SK-N-SH treated with all-trans-retinoic acid at 6 μM for 48 hours (cell line): Measurements from ENCODE around the gene SLC9A7.
A peak's percentile ranks its signal among the peaks of the same experiment; 100 is the strongest.

Source experiments
- ATAC-seq: fragments of 200-7000 bp; cut with Tn5 transposase; 3 replicates; pipeline ENCODE4 v1.9.1; 2020; ENCODE audit warnings: mild to moderate bottlenecking, moderate library complexity
- ARNTL ChIP-seq: fragments of 450-650 bp; formaldehyde crosslinking; IDR thresholded peaks from 2 replicates; pipeline ENCODE4 v1.5.0; 2020; ENCODE audit warnings: low read depth, mild to moderate bottlenecking, moderate library complexity, borderline replicate concordance
- BACH2 ChIP-seq: fragments of 250-450 bp; sonication (Bioruptor Pico); IDR thresholded peaks from 2 replicates; pipeline ENCODE4 v1.9.0; 2021; ENCODE audit warnings: mild to moderate bottlenecking, borderline replicate concordance
- CSDC2 ChIP-seq: fragments of 250-450 bp; sonication (Bioruptor Pico); IDR thresholded peaks from 2 replicates; pipeline ENCODE4 v1.5.0; 2020; ENCODE audit warnings: mild to moderate bottlenecking, moderate library complexity
- ESRRG ChIP-seq: fragments of 250-450 bp; sonication (Bioruptor Pico); IDR thresholded peaks from 2 replicates; pipeline ENCODE4 v1.6.1; 2021; ENCODE audit warnings: mild to moderate bottlenecking
- ISL1 ChIP-seq: fragments of 250-450 bp; sonication (Bioruptor Pico); IDR thresholded peaks from 2 replicates; pipeline ENCODE4 v2.1.2; 2022; ENCODE audit warnings: mild to moderate bottlenecking, moderate library complexity
- OSR1 ChIP-seq: fragments of 250-450 bp; sonication (Bioruptor Pico); IDR thresholded peaks from 2 replicates; pipeline ENCODE4 v1.8.0; 2022; ENCODE audit warnings: moderate library complexity, mild to moderate bottlenecking, inconsistent platforms
- PPARA ChIP-seq: fragments of 250-450 bp; sonication (Bioruptor Pico); IDR thresholded peaks from 2 replicates; pipeline ENCODE4 v1.5.0; 2020; ENCODE audit warnings: mild to moderate bottlenecking, borderline replicate concordance
- RARB ChIP-seq: fragments of 250-450 bp; sonication (Bioruptor Pico); IDR thresholded peaks from 2 replicates; pipeline ENCODE4 v1.8.0; 2021; ENCODE audit warnings: mild to moderate bottlenecking, moderate library complexity
- SNAI2 ChIP-seq: fragments of 250-450 bp; sonication (Bioruptor Pico); IDR thresholded peaks from 2 replicates; pipeline ENCODE4 v1.5.0; 2020; ENCODE audit warnings: mild to moderate bottlenecking, moderate library complexity
- TCF4 ChIP-seq: fragments of 250-450 bp; sonication (Bioruptor Pico); IDR thresholded peaks from 2 replicates; pipeline ENCODE4 v1.8.0; 2021; ENCODE audit warnings: mild to moderate bottlenecking, moderate library complexity, borderline replicate concordance
- TSHZ2 ChIP-seq: fragments of 250-450 bp; sonication (Bioruptor Pico); IDR thresholded peaks from 2 replicates; pipeline ENCODE4 v1.5.0; 2020; ENCODE audit warnings: mild to moderate bottlenecking, moderate library complexity
- ZFP3 ChIP-seq: fragments of 250-450 bp; sonication (Bioruptor Pico); IDR thresholded peaks from 2 replicates; pipeline ENCODE4 v1.5.0; 2020; ENCODE audit warnings: mild to moderate bottlenecking, moderate library complexity
- ZFP30 ChIP-seq: fragments of 450-650 bp; formaldehyde crosslinking; IDR thresholded peaks from 2 replicates; pipeline ENCODE4 v1.5.0; 2022; ENCODE audit warnings: mild to moderate bottlenecking, moderate library complexity
- ZNF565 ChIP-seq: fragments of 450-650 bp; formaldehyde crosslinking; conservative IDR thresholded peaks from 2 replicates; pipeline ENCODE4 v1.5.0; 2020; ENCODE audit warnings: low read depth, mild to moderate bottlenecking, moderate library complexity
- ZNF70 ChIP-seq: fragments of 450-650 bp; formaldehyde crosslinking; IDR thresholded peaks from 2 replicates; pipeline ENCODE4 v1.5.0; 2020; ENCODE audit warnings: mild to moderate bottlenecking, moderate library complexity
- ZNF8 ChIP-seq: fragments of 450-650 bp; formaldehyde crosslinking; IDR thresholded peaks from 2 replicates; pipeline ENCODE4 v1.5.0; 2020; ENCODE audit warnings: mild to moderate bottlenecking, moderate library complexity
- TF ChIP-seq, protein P1 (sequence below): fragments of 250-450 bp; sonication (Bioruptor Pico); IDR thresholded peaks from 2 replicates; pipeline ENCODE4 v1.8.0; 2020; ENCODE audit warnings: mild to moderate bottlenecking, moderate library complexity, borderline replicate concordance
- TF ChIP-seq, protein P2 (sequence below): fragments of 250-450 bp; sonication (Bioruptor Pico); IDR thresholded peaks from 2 replicates; pipeline ENCODE4 v1.5.1; 2021; ENCODE audit warnings: mild to moderate bottlenecking, moderate library complexity
- TF ChIP-seq, protein P3 (sequence below): fragments of 250-450 bp; sonication (Bioruptor Pico); IDR thresholded peaks from 2 replicates; pipeline ENCODE4 v1.5.1; 2020; ENCODE audit warnings: low read depth, mild to moderate bottlenecking, moderate library complexity

The SLC9A7 gene

GRCh38 chrX:46716796-46717195 lies 42.1 kb downstream of the SLC9A7 start (continued):
- TF ChIP-seq, protein P1, sequence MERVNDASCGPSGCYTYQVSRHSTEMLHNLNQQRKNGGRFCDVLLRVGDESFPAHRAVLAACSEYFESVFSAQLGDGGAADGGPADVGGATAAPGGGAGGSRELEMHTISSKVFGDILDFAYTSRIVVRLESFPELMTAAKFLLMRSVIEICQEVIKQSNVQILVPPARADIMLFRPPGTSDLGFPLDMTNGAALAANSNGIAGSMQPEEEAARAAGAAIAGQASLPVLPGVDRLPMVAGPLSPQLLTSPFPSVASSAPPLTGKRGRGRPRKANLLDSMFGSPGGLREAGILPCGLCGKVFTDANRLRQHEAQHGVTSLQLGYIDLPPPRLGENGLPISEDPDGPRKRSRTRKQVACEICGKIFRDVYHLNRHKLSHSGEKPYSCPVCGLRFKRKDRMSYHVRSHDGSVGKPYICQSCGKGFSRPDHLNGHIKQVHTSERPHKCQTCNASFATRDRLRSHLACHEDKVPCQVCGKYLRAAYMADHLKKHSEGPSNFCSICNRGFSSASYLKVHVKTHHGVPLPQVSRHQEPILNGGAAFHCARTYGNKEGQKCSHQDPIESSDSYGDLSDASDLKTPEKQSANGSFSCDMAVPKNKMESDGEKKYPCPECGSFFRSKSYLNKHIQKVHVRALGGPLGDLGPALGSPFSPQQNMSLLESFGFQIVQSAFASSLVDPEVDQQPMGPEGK (CRISPR knock-in tag), result no peak
- TF ChIP-seq ZFP30 (CRISPR knock-in tag) (no peak), ESRRG (CRISPR knock-in tag) (no peak), ISL1 (no peak)

- no peak for TF ChIP-seq BACH2
- TF ChIP-seq CSDC2 (CRISPR knock-in tag), result no peak
- TF ChIP-seq SNAI2 (CRISPR knock-in tag), result no peak
- TF ChIP-seq ZNF565 (CRISPR knock-in tag), result no peak
- no peak for TF ChIP-seq PPARA (CRISPR knock-in tag)
- no peak for TF ChIP-seq OSR1 (CRISPR knock-in tag)
- ATAC-seq, result no peak
These were observed 42.9 kb downstream of the SLC9A7 start for GRCh38 chrX:46715997-46716396.

GRCh38 chrX:46715530-46715929 lies 43.4 kb downstream of the SLC9A7 start:
- TF ChIP-seq RARB (no peak), ZNF565 (CRISPR knock-in tag) (no peak), ZFP3 (CRISPR knock-in tag) (no peak), ESRRG (CRISPR knock-in tag) (no peak), ZNF70 (no peak), ISL1 (no peak), TSHZ2 (CRISPR knock-in tag) (no peak)
- ATAC-seq, result no peak

DNA sequence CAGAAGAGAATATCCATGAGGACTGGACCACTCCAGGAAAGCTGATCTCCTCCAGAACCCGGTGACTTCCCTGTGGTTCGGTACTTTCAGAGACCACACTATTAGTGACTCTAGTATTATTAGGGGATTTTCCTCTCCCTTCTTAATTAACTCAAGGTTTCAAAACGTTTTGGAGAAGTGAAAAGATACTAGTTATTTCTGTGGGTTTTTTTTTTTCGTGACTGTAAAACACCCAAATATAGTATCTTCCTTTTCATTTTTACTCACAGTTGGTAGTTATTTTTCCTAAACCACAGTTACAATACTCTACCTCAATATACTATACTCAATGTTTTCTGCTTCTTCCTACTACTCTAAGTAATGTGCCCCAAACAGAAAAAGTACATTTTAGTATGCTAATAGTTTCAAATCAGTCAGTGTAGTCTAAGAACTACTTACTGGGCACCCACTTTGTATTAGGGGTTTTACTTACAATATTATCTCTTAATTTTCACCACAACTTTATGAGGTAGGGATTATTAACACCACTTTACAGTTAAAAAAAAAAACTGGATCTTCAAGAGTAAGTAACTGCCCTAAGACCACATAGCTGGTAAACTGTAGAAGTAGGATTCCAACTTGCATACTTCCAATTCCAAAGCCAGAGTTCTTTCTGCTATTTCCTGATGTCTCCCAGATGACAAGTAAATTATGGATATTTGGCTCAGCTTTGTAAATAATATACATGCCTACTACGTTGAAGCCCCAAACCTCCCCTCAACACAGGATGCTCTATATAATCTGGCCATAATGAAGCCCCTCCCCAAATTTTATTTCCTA lies 45.0 kb downstream of the SLC9A7 start:
- ATAC-seq, result peak; percentile 63
- TF ChIP-seq, protein P2, sequence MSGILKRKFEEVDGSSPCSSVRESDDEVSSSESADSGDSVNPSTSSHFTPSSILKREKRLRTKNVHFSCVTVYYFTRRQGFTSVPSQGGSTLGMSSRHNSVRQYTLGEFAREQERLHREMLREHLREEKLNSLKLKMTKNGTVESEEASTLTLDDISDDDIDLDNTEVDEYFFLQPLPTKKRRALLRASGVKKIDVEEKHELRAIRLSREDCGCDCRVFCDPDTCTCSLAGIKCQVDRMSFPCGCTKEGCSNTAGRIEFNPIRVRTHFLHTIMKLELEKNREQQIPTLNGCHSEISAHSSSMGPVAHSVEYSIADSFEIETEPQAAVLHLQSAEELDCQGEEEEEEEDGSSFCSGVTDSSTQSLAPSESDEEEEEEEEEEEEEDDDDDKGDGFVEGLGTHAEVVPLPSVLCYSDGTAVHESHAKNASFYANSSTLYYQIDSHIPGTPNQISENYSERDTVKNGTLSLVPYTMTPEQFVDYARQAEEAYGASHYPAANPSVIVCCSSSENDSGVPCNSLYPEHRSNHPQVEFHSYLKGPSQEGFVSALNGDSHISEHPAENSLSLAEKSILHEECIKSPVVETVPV (CRISPR knock-in tag), result no peak
- TF ChIP-seq SNAI2 (CRISPR knock-in tag) (no peak), OSR1 (CRISPR knock-in tag) (no peak), TSHZ2 (CRISPR knock-in tag) (no peak), RARB (no peak), ZNF70 (no peak), ISL1 (no peak), ARNTL (no peak), ZNF8 (CRISPR knock-in tag) (no peak), TCF4 (CRISPR knock-in tag) (no peak)
- TF ChIP-seq, protein P3, sequence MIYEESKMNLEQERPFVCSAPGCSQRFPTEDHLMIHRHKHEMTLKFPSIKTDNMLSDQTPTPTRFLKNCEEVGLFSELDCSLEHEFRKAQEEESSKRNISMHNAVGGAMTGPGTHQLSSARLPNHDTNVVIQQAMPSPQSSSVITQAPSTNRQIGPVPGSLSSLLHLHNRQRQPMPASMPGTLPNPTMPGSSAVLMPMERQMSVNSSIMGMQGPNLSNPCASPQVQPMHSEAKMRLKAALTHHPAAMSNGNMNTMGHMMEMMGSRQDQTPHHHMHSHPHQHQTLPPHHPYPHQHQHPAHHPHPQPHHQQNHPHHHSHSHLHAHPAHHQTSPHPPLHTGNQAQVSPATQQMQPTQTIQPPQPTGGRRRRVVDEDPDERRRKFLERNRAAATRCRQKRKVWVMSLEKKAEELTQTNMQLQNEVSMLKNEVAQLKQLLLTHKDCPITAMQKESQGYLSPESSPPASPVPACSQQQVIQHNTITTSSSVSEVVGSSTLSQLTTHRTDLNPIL (CRISPR knock-in tag), result no peak
- TF ChIP-seq, all 23 proteins: peak for 0
